ENCODE measurements around the gene SLC26A9.

The SLC26A9 gene, protein sequence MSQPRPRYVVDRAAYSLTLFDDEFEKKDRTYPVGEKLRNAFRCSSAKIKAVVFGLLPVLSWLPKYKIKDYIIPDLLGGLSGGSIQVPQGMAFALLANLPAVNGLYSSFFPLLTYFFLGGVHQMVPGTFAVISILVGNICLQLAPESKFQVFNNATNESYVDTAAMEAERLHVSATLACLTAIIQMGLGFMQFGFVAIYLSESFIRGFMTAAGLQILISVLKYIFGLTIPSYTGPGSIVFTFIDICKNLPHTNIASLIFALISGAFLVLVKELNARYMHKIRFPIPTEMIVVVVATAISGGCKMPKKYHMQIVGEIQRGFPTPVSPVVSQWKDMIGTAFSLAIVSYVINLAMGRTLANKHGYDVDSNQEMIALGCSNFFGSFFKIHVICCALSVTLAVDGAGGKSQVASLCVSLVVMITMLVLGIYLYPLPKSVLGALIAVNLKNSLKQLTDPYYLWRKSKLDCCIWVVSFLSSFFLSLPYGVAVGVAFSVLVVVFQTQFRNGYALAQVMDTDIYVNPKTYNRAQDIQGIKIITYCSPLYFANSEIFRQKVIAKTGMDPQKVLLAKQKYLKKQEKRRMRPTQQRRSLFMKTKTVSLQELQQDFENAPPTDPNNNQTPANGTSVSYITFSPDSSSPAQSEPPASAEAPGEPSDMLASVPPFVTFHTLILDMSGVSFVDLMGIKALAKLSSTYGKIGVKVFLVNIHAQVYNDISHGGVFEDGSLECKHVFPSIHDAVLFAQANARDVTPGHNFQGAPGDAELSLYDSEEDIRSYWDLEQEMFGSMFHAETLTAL

DNA sequence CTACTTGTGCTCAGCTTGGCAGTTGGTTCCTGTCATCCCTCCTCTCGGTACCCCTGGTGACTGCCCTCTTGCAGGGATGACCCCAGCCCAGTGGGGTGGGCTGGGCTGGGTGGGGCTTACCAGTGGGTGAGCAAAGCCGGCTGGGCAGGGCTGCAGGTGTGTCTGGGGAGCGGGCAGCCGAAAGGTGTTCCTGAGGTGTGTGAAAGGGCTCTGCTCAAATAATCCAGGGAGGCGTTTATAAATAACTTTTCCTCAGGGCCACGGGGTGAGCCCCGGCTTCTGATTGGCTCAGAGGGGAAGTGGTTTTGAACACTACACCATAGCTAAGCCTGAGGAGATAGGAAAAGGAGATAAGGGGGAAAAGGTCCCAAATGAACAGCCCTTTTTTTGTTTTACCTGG is at the start of gene SLC26A9:
Gene SLC26A9 (minus strand): TSS at position 212 of the 400 bp plus-strand sequence. CDS start 7,636 bp downstream, outside the sequence.
- no peak for DNase-seq (ENCODE audit: low read depth, low spot score)

DNA sequence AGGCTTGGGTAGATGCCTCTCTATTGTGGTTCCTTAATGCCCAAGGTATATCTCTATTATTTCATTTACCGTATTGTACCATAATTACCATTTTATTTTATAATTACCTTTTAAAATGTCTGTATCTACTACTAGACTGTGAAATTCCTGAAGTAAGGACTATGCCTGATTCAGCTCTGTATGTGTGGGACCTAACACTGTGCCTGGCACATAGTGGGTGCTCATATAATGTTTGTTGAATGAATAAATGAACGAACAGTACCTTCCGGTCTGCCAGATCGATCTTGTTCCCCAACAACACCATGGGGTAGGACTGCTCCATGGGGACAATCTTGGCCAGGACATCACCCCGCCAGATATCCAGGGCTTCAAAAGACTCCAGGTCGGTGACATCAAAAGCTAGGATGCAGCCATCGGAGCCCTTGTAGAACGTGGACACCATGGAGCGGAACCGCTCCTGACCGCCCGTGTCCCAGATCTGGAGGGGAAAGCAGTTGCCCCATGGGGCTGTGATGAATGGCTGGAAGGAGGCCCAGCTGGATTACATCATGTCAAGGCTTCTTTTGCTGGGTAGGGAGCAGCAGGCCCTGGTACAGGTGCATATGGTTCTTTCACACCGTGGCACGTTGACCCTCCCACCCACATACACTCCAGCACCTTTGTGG is 49.1 kb upstream of the SLC26A9 start:
- DNase-seq (ENCODE audit: low read depth, low spot score) = no peak

DNA sequence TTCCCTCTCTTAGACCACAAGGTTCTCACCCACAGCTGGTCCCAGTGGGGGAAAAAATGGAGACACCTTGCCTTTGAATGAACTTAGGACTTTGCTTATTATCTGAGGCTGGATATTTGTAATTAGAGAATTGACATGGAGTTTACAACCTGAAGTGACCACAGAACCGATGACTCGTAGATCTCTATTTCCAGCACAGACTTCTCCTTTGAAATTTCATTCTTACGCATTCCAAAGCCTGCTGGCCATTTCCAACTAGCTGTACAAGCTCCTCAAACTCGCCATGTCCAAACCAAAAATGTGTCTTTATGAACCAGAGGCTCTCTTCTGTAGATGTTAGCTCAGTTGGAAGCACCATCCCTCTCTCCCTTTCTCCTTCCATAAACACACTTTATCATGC is 48.0 kb upstream of the SLC26A9 start:
- no peak for DNase-seq (ENCODE audit: low read depth, low spot score)

DNA sequence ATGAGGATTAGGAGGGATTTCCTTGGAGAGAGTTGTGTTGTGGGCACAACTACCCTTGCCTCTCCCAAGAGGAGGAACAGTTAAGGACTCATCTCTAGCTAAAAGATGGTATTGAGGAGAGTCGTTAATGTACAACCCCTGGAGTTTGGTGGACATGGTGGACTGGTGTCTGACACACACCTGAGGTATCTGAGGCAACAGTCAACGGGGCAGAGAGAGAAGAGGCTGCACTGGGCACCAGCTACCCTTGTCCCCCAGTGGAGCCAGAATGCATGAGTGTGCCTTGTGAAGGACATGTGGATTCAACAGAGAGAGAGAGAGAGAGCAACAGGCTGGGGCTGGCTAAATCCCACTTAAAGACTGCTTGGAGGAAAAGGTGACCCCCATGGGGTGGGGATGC is 47.0 kb upstream of the SLC26A9 start:
- DNase-seq (ENCODE audit: low read depth, low spot score) = no peak

DNA sequence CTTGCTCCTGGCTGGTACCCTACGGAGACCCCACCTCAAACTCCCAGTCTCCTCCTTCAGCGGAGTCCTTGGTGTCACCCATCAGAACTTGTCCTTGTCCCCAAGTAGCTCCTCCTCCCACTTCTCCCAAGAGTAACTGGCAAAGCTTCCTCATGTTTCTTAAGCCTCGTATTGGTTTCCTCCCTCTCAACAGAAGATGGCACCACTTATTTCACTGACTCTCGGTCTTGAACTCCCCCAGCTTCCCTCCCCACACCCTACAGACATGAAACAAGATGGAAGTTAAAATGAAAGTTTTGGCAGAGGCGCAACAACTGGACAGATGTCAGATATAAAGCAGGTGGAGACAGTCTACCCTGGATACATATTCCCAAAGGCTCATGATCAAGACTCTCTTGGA is 46.5 kb upstream of the SLC26A9 start:
- no peak for DNase-seq (ENCODE audit: low read depth, low spot score)

DNA sequence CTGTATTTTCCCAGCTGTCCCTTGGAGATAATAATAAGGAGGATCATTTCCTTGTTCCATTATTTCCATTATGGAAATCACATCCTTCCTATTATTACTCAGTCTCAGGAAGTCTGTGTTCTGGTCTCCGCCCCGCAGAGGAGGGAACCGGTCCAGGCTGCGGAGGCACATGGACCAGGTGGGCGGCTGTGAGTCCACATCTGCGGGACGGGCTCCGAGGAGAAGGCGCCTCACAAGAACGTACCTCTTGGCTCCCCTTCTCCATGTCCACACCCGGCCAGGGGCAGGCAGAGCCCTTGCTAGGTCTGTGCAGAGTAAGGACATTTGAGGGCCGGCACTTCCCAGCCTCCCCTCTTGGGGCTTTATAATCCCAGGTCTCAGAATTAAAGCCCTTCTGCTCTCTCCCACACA is 45.3 kb upstream of the SLC26A9 start:
- no peak for DNase-seq (ENCODE audit: low read depth, low spot score)

DNA sequence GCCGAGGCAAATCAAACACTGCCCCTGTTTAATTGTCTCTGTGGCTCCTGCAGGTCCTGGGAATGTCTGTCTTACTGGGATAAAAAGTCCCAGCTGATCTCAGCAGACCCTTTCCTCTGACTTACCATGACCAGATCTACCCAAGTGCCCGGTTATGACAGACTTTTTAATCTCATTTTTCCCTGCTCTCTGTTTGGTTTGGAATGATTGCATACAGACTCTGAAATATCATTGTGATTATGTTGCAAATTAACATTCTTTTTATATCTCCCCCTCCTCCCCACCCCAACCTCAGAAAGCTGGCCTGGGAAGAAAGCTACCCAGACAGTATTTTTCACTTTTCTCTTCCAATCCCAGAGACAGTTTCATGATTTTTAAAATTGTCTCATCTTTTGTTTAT is 43.6 kb upstream of the SLC26A9 start:
- no peak for DNase-seq (ENCODE audit: low read depth, low spot score)

DNA sequence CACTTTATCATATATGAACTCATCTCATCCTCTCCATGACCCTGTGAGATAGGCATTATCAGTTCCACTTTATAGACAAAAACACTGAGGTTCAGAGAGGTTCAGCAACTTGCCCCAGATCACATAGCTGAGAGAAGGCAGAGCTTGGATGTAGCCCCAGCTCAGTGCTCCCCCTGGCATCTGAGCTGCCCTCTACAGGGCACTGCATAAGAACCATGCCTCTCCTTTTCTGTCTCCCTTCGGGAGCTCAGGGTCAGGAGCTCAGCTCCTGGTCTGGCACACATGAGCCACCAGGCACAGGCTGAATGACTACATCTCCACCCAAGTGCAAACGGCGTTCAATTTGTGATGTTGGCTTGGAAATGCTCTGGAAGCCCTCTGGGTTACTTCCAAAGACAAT is 43.0 kb upstream of the SLC26A9 start:
- no peak for DNase-seq (ENCODE audit: low read depth, low spot score)

DNA sequence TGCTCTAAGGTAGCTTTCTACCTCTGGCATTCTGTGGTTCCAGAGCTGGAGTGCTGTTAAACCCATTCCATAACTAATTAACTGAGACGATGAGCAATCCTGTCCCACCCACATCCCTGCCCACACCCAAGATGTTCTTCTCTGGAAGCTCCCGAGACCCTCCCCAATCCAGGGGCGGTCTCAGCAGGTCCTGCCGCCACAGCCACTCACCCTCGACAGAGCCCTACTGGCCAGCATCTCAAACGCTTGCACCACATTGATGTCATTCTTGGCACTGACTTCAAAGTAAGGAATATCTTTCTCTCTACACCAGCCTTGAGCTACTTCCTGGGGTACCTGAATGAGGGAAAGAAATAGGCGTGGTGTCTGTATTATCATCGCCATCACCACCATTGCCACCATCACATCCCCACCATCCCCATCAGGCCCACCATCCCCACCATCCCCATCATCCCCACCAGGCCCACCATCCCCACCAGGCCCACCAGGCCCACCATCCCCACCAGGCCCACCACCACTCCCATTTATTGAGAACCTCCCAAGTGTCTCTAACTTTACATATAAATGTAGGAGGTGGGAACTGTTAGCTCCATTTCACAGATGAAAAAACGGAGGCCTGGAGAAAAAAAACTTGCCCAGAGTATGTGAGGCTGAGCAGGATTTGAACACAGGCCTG is 42.2 kb upstream of the SLC26A9 start:
- no peak for DNase-seq (ENCODE audit: low read depth, low spot score)

DNA sequence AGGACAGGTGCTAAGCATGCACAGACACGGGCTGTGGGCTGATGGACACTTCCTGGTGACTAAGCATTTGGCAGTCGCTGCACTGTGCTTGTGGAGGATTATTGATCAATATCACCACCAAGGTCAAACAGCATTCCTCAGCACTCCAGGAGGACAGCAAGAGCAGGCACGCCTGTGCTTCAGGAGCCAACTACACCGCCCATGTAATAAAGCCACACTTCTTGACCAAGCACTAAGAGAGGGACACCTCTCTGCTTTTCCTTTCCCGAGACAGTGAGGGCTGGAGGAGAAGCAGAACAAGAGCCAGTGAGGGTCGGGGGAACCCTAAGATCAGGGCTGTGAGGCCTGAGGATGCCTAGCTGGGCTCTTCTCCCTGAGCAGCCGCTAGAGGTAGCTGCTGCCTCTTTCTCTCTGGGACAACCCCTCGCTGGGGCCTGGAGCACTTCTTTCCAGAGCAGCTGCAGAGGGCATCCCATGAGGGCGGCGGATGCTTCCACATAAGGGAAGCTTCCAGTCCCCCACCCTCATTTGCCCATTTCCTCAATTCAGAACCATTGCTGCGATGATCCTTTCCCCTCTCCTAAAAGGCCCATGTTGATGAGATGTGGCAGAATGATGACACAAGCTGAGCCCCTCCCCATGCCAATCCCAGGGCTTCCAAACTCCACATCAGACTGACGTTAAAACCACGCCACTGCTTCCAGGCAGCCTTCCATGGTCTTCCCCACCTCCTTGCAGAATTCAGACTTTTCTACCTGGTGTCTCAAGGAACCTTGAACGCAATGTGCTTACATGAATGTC is 40.9 kb upstream of the SLC26A9 start:
- DNase-seq (ENCODE audit: low read depth, low spot score) = peak; percentile 29

DNA sequence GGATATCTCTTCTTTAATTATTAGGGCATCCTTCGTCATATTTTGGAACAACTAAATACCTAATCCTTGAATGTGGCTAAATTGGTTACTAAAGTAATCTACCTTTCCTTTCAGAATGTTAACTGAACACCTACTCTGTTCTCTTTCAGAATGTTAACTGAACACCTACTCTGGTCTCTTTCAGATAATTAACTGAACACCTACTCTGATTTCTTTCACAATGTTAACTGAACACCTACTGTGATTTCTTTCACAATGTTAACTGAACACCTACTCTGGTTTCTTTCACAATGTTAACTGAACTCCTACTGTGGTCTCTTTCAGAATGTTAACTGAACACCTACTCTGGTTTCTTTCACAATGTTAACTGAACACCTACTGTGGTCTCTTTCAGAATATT is 38.0 kb upstream of the SLC26A9 start:
- no peak for DNase-seq (ENCODE audit: low read depth, low spot score)

DNA sequence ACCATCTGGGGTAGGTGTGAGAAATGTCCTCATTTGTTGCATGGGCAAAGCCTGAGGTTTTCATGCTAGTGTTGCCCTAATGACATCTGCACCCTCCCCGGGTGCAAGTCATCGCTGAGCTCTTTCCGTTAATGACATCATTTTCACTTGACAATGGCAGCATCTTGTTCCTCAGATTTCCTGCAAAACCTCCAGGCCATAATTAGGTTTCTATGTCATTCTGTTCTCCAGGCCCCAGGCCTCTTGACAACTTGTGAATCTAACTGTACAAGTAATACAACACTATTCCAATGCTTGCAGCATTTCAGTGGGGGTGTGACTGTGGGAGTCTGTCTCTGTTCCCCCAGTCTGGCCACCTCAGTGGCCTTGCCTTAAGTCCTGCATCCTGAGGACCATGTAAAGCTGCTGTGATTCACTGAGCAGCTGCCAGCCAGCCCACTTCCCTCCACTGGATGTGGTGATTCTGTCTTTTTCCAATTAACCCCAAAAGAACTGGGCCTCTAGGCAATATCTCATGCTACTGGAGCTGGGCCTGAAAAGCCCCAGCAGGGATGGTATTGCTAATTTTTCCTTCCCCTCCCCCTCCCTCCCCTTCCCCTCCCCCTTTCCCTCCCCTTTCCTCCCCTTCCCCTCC is 37.1 kb upstream of the SLC26A9 start:
- no peak for DNase-seq (ENCODE audit: low read depth, low spot score)

DNA sequence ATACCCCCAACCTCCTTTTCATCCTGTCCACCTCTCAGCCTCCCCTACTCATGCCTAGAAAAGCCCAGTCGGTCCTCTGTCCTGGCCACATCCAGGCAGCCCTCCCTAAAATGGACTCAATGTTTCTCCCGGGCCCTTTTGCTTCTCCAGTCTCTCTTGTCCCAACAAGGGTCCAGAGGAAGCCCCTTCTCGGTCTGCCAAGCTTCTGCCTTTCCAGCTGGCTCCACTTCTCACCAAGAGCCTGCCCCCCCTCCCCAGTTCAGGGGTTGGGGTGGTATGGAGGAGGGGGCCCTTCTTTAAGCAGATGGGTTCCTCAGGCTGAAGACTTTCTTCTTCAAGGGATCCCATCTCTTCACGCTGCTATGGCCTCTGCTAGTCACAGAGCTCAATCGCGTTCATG is 36.0 kb upstream of the SLC26A9 start:
- DNase-seq (ENCODE audit: low read depth, low spot score) = no peak

DNA sequence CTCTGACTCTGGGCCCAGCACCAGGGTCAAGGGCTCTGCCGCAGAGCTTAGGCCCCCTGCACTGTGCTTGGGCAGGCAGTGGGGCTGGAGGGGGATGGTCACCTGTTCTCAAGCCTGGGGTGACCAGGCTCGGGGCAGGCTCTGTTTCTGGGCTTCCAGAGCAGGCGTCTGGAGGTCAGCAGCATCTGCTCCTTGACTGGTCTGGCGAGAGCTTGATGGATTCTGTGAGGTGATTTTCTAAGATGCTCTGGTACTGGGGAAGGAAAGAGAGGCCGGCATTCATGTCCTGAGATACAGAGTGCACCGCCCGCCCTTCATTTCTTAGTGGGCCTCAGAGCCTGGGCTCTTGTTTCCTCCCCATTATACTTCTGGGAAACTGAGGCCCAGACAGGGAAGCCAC is 35.4 kb upstream of the SLC26A9 start:
- DNase-seq (ENCODE audit: low read depth, low spot score) = no peak

DNA sequence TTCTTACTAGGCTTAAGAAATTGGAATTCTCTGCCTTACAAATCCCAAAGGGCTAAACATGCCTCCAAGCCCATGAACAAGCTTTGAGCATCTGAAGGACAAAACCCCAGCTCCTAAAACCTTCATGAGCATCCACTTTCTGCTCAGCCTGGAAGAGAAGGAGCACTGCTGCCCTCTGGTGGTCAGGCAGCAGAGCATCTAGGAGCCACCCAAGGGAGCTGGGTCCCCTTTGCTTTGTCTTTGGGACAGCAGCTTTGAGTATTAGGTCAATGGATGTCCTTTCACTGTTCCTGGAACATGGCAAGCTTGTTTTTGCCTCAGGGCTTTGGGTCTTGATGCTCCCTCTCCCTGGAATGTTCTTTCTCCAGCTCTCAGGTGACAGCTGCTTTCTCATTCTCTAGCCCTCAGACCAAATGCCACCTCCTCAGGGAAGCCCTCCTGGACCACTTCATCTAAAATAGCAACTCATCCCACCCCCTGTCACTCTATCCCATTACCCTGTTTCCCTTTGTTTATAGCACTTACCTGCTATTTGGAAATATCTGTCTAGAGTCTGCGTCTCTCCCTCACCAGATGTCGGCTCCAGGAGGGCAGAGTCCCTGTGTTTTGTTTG is 34.3 kb upstream of the SLC26A9 start:
- DNase-seq (ENCODE audit: low read depth, low spot score) = peak; percentile 50

DNA sequence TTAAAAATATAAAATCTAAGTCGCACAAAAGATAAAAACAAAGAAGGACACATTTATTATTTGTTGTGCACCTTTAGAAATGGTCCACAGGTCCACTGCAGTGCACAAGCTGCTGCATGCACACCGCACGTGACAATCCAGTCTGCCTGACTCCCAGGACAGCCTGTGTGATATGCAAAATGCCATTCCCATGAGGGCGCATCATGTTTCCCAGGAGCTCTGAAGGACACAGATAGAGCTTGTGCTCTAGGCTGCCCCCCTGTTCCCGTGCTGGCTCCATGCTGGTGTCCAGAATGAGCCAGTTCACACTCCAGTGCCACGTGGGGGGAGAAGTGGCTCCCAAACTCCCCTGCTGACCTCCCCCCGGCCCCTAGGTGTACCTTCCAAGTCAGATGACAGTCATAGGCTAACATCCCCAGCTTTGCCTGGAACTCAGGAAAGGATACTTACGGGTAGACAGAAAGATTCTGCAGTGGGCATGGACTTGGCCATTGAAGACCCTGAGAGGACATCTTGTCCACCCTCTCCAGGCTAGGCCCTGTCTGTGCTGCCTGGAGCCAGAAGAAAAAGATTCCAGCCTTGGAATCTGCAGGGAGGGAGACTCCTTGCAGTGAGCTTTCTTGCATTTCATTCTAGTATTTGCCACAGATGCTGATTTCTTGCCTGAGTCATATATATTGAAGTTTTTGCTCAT is 33.6 kb upstream of the SLC26A9 start:
- no peak for DNase-seq (ENCODE audit: low read depth, low spot score)

DNA sequence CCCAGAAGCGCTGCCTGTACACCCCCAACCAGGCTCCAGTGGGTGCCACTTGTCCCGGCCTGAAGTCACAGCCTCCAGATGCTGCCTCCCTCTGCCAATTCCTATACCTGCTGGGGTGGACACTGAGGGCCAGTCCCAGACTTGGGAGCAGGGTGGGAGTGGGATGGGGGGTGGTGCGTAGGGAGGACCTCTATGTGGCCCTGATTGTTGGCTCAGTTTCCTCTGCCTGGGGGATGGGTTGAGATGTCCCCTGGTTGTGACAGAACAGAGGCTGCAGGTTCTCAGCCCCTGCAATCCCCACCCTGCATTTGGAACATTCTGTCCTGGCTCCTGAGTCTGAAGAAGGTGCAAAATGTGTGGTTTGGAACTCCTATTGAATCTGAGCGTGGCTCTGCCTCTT is 32.8 kb upstream of the SLC26A9 start:
- DNase-seq (ENCODE audit: low read depth, low spot score) = no peak

DNA sequence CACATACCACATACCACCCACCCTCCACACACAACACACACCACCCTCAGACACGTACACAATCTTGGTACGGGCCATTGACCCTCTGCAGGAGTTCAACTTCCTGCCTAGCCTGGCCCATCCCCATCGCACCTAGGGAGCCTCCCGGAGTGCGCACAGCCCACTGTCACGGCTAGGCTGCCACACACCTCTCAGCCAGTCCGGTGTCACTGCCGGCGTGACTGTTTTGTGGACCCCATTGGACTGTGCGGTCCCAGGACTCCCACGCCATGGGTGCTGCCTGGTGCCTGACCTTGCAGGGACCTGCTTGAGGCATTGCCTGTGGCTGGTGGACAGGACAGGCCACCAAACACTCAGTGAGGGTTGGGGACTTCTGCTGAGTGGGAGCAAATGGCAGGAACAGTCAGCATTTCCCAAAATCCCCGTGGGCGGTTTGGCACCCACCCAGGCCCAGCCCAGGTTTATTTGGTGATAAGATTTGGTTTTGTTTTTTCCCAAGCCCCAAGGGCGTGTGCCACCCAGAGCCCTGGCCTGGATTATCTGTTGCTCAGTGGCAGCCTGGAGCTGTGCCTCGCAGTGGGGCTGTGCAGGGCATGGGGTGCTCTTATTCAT is 32.2 kb upstream of the SLC26A9 start:
- no peak for DNase-seq (ENCODE audit: low read depth, low spot score)

DNA sequence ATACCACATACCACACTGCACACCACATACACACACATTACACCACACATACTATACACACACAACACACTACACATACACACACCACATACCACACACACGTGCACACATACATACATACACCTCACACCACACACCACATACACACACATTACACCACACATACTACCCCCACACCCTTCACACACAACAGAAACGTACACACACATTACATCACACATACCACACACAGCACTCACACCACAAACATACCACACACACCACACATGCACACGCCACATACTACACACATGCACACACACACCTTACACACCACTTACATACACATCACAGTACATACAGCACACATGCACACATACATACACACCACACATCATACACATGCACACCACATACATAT is 31.5 kb upstream of the SLC26A9 start:
- DNase-seq (ENCODE audit: low read depth, low spot score) = no peak
